Measurements from ENCODE around the gene GALNT6. TPM values are rescaled to one million over a fixed set of nuclear protein-coding genes. Genes with fewer than 3 reads are reported as not detected.

The GALNT6 gene
- total RNA-seq, 1 experiment from 2014 or later: 190 TPM

DNA sequence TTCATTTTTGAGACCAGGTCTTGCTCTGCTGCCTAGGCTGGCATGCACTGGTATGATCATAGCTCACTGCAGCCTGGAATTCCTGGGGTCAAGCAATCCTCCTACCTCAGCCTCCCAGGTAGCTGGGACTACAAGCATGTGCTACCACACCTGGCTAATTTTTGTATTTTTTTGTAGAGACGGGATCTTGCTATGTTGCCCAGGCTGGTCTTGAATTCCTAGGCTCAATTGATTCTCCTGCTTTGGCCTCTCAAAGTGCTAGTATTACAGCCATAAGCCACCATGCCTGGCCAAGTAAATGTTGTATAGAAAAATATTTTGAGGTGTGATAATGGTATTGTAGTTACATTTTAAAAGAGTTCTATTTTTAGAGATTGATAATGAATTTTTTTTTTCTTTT lies 79.8 kb downstream of the GALNT6 start:
- H3K4me3 Mint-ChIP-seq (ENCODE audit: unreplicated experiment): no peak overlapping the region
- H3K27me3 Mint-ChIP-seq (ENCODE audit: insufficient read depth, unreplicated experiment): no peaks in the 10 kb centered on the region
- Histone ChIP-seq H3K36me3 (ENCODE audit: control insufficient read depth, insufficient read depth, low read length) (no peaks in the 10 kb centered on the region), H3K9me3 (no peaks in the 10 kb centered on the region), H3K4me1 (peaks cover 17% of the 10 kb centered on the region), H3K27me3 (replicated peaks; ENCODE audit: control insufficient read depth, insufficient read depth, low read length) (no peaks in the 10 kb centered on the region), H3K4me3 (ENCODE audit: low read depth, low read length) (no peak overlapping the region)
- TF ChIP-seq, protein P1, sequence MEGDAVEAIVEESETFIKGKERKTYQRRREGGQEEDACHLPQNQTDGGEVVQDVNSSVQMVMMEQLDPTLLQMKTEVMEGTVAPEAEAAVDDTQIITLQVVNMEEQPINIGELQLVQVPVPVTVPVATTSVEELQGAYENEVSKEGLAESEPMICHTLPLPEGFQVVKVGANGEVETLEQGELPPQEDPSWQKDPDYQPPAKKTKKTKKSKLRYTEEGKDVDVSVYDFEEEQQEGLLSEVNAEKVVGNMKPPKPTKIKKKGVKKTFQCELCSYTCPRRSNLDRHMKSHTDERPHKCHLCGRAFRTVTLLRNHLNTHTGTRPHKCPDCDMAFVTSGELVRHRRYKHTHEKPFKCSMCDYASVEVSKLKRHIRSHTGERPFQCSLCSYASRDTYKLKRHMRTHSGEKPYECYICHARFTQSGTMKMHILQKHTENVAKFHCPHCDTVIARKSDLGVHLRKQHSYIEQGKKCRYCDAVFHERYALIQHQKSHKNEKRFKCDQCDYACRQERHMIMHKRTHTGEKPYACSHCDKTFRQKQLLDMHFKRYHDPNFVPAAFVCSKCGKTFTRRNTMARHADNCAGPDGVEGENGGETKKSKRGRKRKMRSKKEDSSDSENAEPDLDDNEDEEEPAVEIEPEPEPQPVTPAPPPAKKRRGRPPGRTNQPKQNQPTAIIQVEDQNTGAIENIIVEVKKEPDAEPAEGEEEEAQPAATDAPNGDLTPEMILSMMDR (IDR thresholded peaks at IDR 0.05; ENCODE audit: insufficient read depth in 1 of 2, low read depth in 1 of 2, low read length in 1 of 2, severe bottlenecking in 1 of 2, unreplicated experiment in 1 of 2): no peak
- intact Hi-C loops (cut with micrococcal nuclease; ENCODE audit: unreplicated experiment): no loop called here
- no peaks in the 10 kb centered on the region for H3K36me3 Mint-ChIP-seq (ENCODE audit: insufficient read depth, unreplicated experiment)
- no peak for DNase-seq
- POLR2A ChIA-PET: no interaction called here
- no peaks in the 10 kb centered on the region for H3K9me3 Mint-ChIP-seq (ENCODE audit: unreplicated experiment)
- no peak overlapping the region for H3K27ac Mint-ChIP-seq (ENCODE audit: unreplicated experiment)
- peaks cover 25% of the 10 kb centered on the region for H3K4me1 Mint-ChIP-seq (ENCODE audit: low read depth, unreplicated experiment)
- no TSS peak for BruUV-seq (replicated peaks)
- CTCF ChIA-PET: no interaction called here

DNA sequence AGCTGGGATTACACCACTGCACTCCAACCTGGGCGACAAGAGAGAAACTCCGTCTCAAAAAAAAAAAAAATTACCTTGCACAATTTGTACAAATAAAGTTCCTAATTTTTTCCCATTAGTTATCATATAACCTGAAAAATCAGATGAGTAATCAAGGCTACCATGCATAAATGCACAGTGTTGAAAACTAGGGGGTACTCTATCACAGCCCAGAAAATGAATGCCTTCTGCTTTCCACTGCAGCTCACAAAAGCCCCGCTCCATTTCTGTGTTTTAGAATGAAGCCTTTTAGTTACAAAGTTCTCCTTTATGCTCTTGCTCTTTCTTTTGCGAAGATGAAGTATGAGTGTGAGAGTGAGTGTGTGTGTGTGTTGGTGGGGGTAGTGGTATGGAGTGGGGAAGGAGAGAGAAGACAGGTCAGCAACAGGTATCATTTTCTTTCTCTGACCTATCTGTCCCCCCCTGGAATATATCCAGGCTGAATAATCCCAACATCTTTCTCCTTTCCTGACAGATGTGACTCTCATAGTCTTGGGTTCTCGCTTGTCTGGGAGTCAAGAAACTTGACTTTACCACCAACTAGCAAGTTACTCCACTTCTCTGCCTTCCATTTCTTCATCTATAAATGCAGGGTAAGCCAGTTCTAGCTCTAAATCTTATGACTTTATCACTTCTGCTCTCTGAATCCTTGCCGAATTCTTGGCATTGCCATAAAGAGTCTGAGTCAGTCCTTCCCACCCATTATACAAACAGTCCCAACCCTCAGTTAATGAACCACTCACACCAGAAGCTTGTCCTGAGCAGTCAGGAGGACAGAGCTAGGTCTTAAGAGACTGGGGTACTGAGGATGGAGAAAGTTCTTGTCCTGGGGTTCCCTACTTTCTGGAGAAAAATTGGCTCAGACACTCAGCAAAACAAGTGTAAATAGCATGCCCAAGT lies 83.3 kb downstream of the GALNT6 start:
- CTCF ChIA-PET: interaction anchor here (0.5 to 1.8 kb wide), 6 partner anchors 11 to 1567 kb away, joined by 3 to 13 read pairs (median 4); partner anchors contain the start of gene TMBIM6

GRCh38 chr12:51306507-51306906 lies 84.7 kb downstream of the GALNT6 start:
- DNase-seq: no peak
- no peaks in the 10 kb centered on the region for H3K27me3 ChIP-seq (replicated peaks; ENCODE audit: control insufficient read depth, insufficient read depth, low read length)
- peaks cover 21% of the 10 kb centered on the region for H3K4me1 ChIP-seq
- no TSS peak for BruUV-seq (replicated peaks)
- ChIA-PET POLR2A (no interaction called here), CTCF (interaction anchor here (0.5 kb wide), 1 partner anchor 62 kb away, joined by 4 read pairs; no protein-coding TSS in a partner anchor)
- TF ChIP-seq, protein P1 (IDR thresholded peaks at IDR 0.05; ENCODE audit: insufficient read depth in 1 of 2, low read depth in 1 of 2, low read length in 1 of 2, severe bottlenecking in 1 of 2, unreplicated experiment in 1 of 2): no peak
- no peak overlapping the region for H3K27ac Mint-ChIP-seq (ENCODE audit: unreplicated experiment)
- no peak overlapping the region for H3K4me3 Mint-ChIP-seq (ENCODE audit: unreplicated experiment)
- H3K4me3 ChIP-seq (ENCODE audit: low read depth, low read length): no peak overlapping the region
- no peaks in the 10 kb centered on the region for H3K9me3 ChIP-seq
- no peaks in the 10 kb centered on the region for H3K27me3 Mint-ChIP-seq (ENCODE audit: insufficient read depth, unreplicated experiment)
- no peaks in the 10 kb centered on the region for H3K9me3 Mint-ChIP-seq (ENCODE audit: unreplicated experiment)
- intact Hi-C loops (cut with micrococcal nuclease; ENCODE audit: unreplicated experiment): no loop called here
- no peaks in the 10 kb centered on the region for H3K36me3 ChIP-seq (ENCODE audit: control insufficient read depth, insufficient read depth, low read length)
- H3K36me3 Mint-ChIP-seq (ENCODE audit: insufficient read depth, unreplicated experiment): no peaks in the 10 kb centered on the region
- H3K4me1 Mint-ChIP-seq (ENCODE audit: low read depth, unreplicated experiment): peaks cover 37% of the 10 kb centered on the region

More for the DNA sequence above, 83.3 kb downstream of the GALNT6 start:
- Histone ChIP-seq H3K27me3 (replicated peaks; ENCODE audit: control insufficient read depth, insufficient read depth, low read length) (no peaks in the 10 kb centered on the region), H3K4me1 (peaks cover 20% of the 10 kb centered on the region), H3K9me3 (no peaks in the 10 kb centered on the region), H3K4me3 (ENCODE audit: low read depth, low read length) (no peak overlapping the region), H3K36me3 (ENCODE audit: control insufficient read depth, insufficient read depth, low read length) (no peaks in the 10 kb centered on the region)
- intact Hi-C loops (cut with micrococcal nuclease; ENCODE audit: unreplicated experiment): no loop called here
- Mint-ChIP-seq H3K27ac (ENCODE audit: unreplicated experiment) (peak overlapping the region; percentile 86), H3K4me3 (ENCODE audit: unreplicated experiment) (peak overlapping the region; percentile 52), H3K9me3 (ENCODE audit: unreplicated experiment) (no peaks in the 10 kb centered on the region), H3K4me1 (ENCODE audit: low read depth, unreplicated experiment) (peaks cover 30% of the 10 kb centered on the region), H3K27me3 (ENCODE audit: insufficient read depth, unreplicated experiment) (no peaks in the 10 kb centered on the region), H3K36me3 (ENCODE audit: insufficient read depth, unreplicated experiment) (no peaks in the 10 kb centered on the region)
- no TSS peak for BruUV-seq (replicated peaks)
- POLR2A ChIA-PET: interaction anchor here (0.6 to 1.4 kb wide), 5 partner anchors 10 to 516 kb away, joined by 3 to 10 read pairs (median 4); partner anchors contain the start of gene DAZAP2
- TF ChIP-seq, protein P1 (IDR thresholded peaks at IDR 0.05; ENCODE audit: insufficient read depth in 1 of 2, low read depth in 1 of 2, low read length in 1 of 2, severe bottlenecking in 1 of 2, unreplicated experiment in 1 of 2): no peak
- DNase-seq: peak; percentile 54 to 64

Other genes starting within 250 kb of the GALNT6 start
- 51.4 and 52.6 TPM in 2 replicates for gene TFCP2, start 218.3 kb downstream of the GALNT6 start, total RNA-seq (2022)
- 4.1 and 5.3 TPM in 2 replicates for gene POU6F1, start 173.3 kb downstream of the GALNT6 start, total RNA-seq (2022)
- 84.9 and 100 TPM in 2 replicates for gene DAZAP2, start 152.6 kb downstream of the GALNT6 start, total RNA-seq (2022)
- gene SMAGP, start 121.0 kb downstream of the GALNT6 start, total RNA-seq (2022): 95.1 and 108 TPM in 2 replicates
- 0.16 and 0.18 TPM in 2 replicates for gene BIN2, start 67.2 kb downstream of the GALNT6 start, total RNA-seq (2022)
- gene CELA1, start 44.7 kb downstream of the GALNT6 start, total RNA-seq (2022): not detected in 2 replicates
- gene SLC4A8, start 33.4 kb upstream of the GALNT6 start, total RNA-seq (2022): 62.7 and 67.0 TPM in 2 replicates
- gene SCN8A, start 199.8 kb upstream of the GALNT6 start, total RNA-seq (2022): 14.7 and 16.5 TPM in 2 replicates